GM23338 (cell line): ENCODE results near the gene HGD. TPM values are rescaled to one million over a fixed set of nuclear protein-coding genes. Genes with fewer than 3 reads are reported as not detected.

Source experiments
- ATAC-seq: fragments of 200-7000 bp; cut with Tn5 transposase; 3 replicates; pipeline ENCODE4 v1.9.1; 2020
- DNase-seq: peaks from one replicate; pipeline ENCODE4 v3.0.0-alpha.2; 2015; ENCODE audit warnings: low spot score
- H2AFZ ChIP-seq: fragments of 200-600 bp; sonication (generic); 2 replicates; pipeline ENCODE4 v1.8.0; 2016; ENCODE audit warnings: antibody characterized with exemption, mild to moderate bottlenecking, moderate library complexity
- H3F3A ChIP-seq: fragments of 200-600 bp; sonication (generic); replicated peaks from 2 replicates; pipeline ENCODE4 v1.8.0; 2017; ENCODE audit warnings: antibody characterized with exemption, mixed run types, low read depth
- H3K27ac ChIP-seq: fragments of 200-600 bp; sonication (generic); 2 replicates; pipeline ENCODE4 v1.6.1; 2016; ENCODE audit warnings: low read depth
- H3K27me3 ChIP-seq: fragments of 200-600 bp; sonication (generic); 2 replicates; pipeline ENCODE4 v1.8.0; 2016; ENCODE audit warnings: mild to moderate bottlenecking, mixed run types, moderate library complexity; ENCODE audit not compliant: insufficient read depth
- H3K36me3 ChIP-seq: fragments of 200-600 bp; sonication (generic); 2 replicates; pipeline ENCODE4 v1.8.0; 2016; ENCODE audit warnings: mild to moderate bottlenecking; ENCODE audit not compliant: insufficient read depth
- H3K4me1 ChIP-seq: fragments of 200-600 bp; sonication (generic); 2 replicates; pipeline ENCODE4 v1.8.0; 2016; ENCODE audit warnings: mild to moderate bottlenecking, moderate library complexity; ENCODE audit not compliant: insufficient read depth
- H3K4me2 ChIP-seq: fragments of 200-600 bp; sonication (generic); 2 replicates; pipeline ENCODE4 v1.7.1; 2017; ENCODE audit warnings: mixed run types
- H3K4me3 ChIP-seq: fragments of 200-600 bp; sonication (generic); 2 replicates; pipeline ENCODE4 v1.6.1; 2016; ENCODE audit warnings: mixed run types
- H3K79me2 ChIP-seq: fragments of 200-600 bp; sonication (generic); replicated peaks from 2 replicates; pipeline ENCODE4 v1.8.0; 2017; ENCODE audit warnings: mild to moderate bottlenecking; ENCODE audit not compliant: insufficient read depth
- H3K9me2 ChIP-seq: fragments of 200-600 bp; sonication (generic); 2 replicates; pipeline ENCODE4 v1.8.0; 2017; ENCODE audit not compliant: insufficient read depth
- H4K20me1 ChIP-seq: fragments of 200-600 bp; sonication (generic); replicated peaks from 2 replicates; pipeline ENCODE4 v1.8.0; 2017; ENCODE audit warnings: mild to moderate bottlenecking; ENCODE audit not compliant: insufficient read depth
- H3K27ac Mint-ChIP-seq: 2 replicates; pipeline ENCODE4 v1.8.0; 2020; ENCODE audit warnings: inconsistent platforms, mild to moderate bottlenecking, moderate library complexity, mixed read lengths
- H3K27me3 Mint-ChIP-seq: 3 replicates; pipeline ENCODE4 v1.8.0; 2022; ENCODE audit warnings: low read depth, mild to moderate bottlenecking, moderate library complexity, mixed read lengths, inconsistent platforms; ENCODE audit not compliant: insufficient read depth, poor library complexity
- H3K36me3 Mint-ChIP-seq: 3 replicates; pipeline ENCODE4 v1.8.0; 2021; ENCODE audit warnings: low read depth, mild to moderate bottlenecking, inconsistent platforms, moderate library complexity, mixed read lengths
- H3K4me1 Mint-ChIP-seq: 3 replicates; pipeline ENCODE4 v1.8.0; 2020; ENCODE audit warnings: mild to moderate bottlenecking, inconsistent platforms, mixed read lengths
- H3K4me3 Mint-ChIP-seq: 3 replicates; pipeline ENCODE4 v1.8.0; 2021; ENCODE audit warnings: moderate library complexity, mild to moderate bottlenecking, inconsistent platforms, mixed read lengths
- H3K9me3 Mint-ChIP-seq: 3 replicates; pipeline ENCODE4 v1.8.0; 2020; ENCODE audit warnings: moderate library complexity, mild to moderate bottlenecking, inconsistent platforms, mixed read lengths
- CREB1 ChIP-seq: fragments of 250-450 bp; sonication (Bioruptor Pico); IDR thresholded peaks from 2 replicates; pipeline ENCODE4 v1.5.0; 2020; ENCODE audit warnings: low read depth, mild to moderate bottlenecking, moderate library complexity
- CTCF ChIP-seq, 2 experiments: fragments of 200-600 bp in 1 of 2; sonication (generic) in 1 of 2; conservative IDR thresholded peaks; 2 replicates each; pipeline versions ENCODE4 v1.5.1 to v1.6.1; 2016 to 2017; ENCODE audit warnings: antibody characterized with exemption in 2 of 2, low read depth in 2 of 2, mild to moderate bottlenecking in 2 of 2, moderate library complexity in 1 of 2
- EZH2 ChIP-seq: fragments of 200-600 bp; sonication (generic); IDR thresholded peaks from one replicate; pipeline ENCODE4 v1.8.0; 2017; ENCODE audit warnings: antibody characterized with exemption, mild to moderate bottlenecking, low read depth; ENCODE audit not compliant: unreplicated experiment
- JUNB ChIP-seq: IDR thresholded peaks from one replicate; pipeline ENCODE4 v1.6.1; 2016; ENCODE audit warnings: antibody characterized with exemption; ENCODE audit not compliant: unreplicated experiment
- POLR2AphosphoS5 ChIP-seq: IDR thresholded peaks from 2 replicates; pipeline ENCODE4 v1.6.1; 2016; ENCODE audit warnings: antibody characterized with exemption, low read depth
- STAT1 ChIP-seq: IDR thresholded peaks from one replicate; pipeline ENCODE4 v1.6.1; 2016; ENCODE audit warnings: antibody characterized with exemption; ENCODE audit not compliant: unreplicated experiment
- ZNF114 ChIP-seq: fragments of 250-450 bp; sonication (Bioruptor Pico); IDR thresholded peaks from 2 replicates; pipeline ENCODE4 v1.5.0; 2020; ENCODE audit warnings: mild to moderate bottlenecking, moderate library complexity
- ZNF462 ChIP-seq: fragments of 250-450 bp; sonication (Bioruptor Pico); IDR thresholded peaks from 2 replicates; pipeline ENCODE4 v1.5.0; 2020; ENCODE audit warnings: mild to moderate bottlenecking, moderate library complexity
- polyA plus RNA-seq: library from polyadenylated mRNA; unstranded; fragments of >200 nt; fragmentation: Nextera tagmentation; extraction: Ambion mirVana; gene quantifications from 2 replicates; pipeline ENCODE4 v1.2.1, GENCODE V29; 2016
- total RNA-seq: library from RNA; depleted of rRNA; stranded (reverse); fragments of >200 nt; shearing (Covaris generic); gene quantifications from 2 replicates; pipeline ENCODE4 v1.2.3, GENCODE V29; 2014

HGD gene
- total and polyA plus RNA-seq, 2 experiments from 2014 or later = not detected

- TF ChIP-seq ZNF462 (no peak), ZNF114 (no peak)
These were observed 86.3 kb downstream of the HGD start (continued) for GRCh38 chr3:120595788-120596115.

DNA sequence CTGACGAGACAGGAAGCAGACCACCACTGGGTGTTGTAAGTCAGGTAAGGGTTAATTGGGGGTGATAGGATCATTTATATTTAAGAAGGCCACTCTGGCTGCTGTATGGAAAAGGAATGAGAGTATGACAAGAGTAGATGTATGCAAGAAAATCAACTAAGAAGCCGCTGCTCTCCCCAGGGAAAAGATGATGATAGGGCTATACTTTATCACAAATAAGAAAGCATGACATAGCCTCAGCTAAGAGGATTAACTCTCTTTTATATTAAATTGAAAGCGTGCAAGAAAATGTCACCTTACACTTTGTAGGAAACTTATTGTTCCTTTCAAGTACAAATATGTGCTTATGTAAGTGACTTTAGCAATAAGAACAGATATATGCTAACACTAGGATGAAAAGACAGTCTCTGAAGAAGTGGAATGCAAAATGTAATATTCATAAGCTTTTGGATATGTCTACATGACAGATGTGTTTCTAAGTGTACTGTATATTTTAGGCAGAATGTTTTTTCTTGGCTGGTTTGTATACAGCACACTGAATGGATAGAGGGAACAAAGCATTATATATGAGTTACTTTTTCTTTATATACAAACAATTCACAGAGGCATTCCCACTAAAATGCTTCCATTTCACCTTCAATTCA is 94.6 kb downstream of the HGD start:
- H3K4me1 Mint-ChIP-seq = no peaks in the 10 kb centered on the region; the same call in 2 of the 3 replicates
- Histone ChIP-seq H4K20me1 (no peaks in the 10 kb centered on the region), H3K36me3 (no peaks in the 10 kb centered on the region; the same call in 1 of the 2 replicates), H3K27me3 (no peaks in the 10 kb centered on the region), H3K27ac (no peak overlapping the region), H3K79me2 (no peaks in the 10 kb centered on the region), H3F3A (no peaks in the 10 kb centered on the region), H3K4me1 (no peaks in the 10 kb centered on the region), H3K4me3 (no peak overlapping the region), H2AFZ (no peak overlapping the region), H3K4me2 (no peak overlapping the region), H3K9me2 (no peaks in the 10 kb centered on the region)
- H3K27ac Mint-ChIP-seq = no peak overlapping the region
- H3K27me3 Mint-ChIP-seq = no peaks in the 10 kb centered on the region
- H3K36me3 Mint-ChIP-seq = peaks cover 4% of the 10 kb centered on the region; the same call in 2 of the 3 replicates
- H3K9me3 Mint-ChIP-seq = peaks cover 9% of the 10 kb centered on the region
- H3K4me3 Mint-ChIP-seq = no peak overlapping the region
- DNase-seq = no peak
- ATAC-seq = no peak
- TF ChIP-seq JUNB (no peak), CTCF (conservative IDR thresholded peaks at IDR 0.05; ENCODE audit: low read depth in 2 of 2) (no peak), EZH2 (no peak), CREB1 (no peak), ZNF462 (no peak), POLR2AphosphoS5 (no peak), STAT1 (no peak)
